Measurements from ENCODE around the gene ZNF169.
"Not testable (repeated sequence)": the region's sequence is repeated elsewhere in the genome, so short reads cannot be mapped to it uniquely, and the experiment has no call there.

DNA sequence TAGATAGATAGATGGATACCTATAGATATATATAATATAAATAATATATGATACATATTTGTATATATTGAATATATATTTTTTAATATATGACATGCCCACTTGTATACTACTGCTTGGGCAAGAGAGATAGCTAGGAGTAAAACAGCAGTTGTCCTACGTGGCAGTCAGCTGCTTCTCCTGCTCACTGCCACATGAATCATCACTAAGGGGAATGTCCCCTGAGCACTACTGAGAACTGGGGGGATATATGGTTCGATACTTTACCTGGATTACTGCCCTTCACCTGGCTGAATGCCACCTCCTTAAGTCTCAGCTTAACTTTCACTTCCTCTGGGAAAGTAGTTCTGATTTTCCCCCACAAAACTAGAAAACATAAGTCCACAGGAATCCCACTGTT, 82.6 kb downstream of the ZNF169 start:
- TF ChIP-seq POLR2AphosphoS5 (IDR thresholded peaks at IDR 0.05; ENCODE audit: low read depth); SPI1 (IDR thresholded peaks at IDR 0.05; ENCODE audit: borderline replicate concordance, low read depth); REST (IDR thresholded peaks at IDR 0.05; ENCODE audit: insufficient replicate concordance, low read depth); GABPA (IDR thresholded peaks at IDR 0.05; ENCODE audit: low read depth): not testable (repeated sequence)
- TF ChIP-seq, protein P1, sequence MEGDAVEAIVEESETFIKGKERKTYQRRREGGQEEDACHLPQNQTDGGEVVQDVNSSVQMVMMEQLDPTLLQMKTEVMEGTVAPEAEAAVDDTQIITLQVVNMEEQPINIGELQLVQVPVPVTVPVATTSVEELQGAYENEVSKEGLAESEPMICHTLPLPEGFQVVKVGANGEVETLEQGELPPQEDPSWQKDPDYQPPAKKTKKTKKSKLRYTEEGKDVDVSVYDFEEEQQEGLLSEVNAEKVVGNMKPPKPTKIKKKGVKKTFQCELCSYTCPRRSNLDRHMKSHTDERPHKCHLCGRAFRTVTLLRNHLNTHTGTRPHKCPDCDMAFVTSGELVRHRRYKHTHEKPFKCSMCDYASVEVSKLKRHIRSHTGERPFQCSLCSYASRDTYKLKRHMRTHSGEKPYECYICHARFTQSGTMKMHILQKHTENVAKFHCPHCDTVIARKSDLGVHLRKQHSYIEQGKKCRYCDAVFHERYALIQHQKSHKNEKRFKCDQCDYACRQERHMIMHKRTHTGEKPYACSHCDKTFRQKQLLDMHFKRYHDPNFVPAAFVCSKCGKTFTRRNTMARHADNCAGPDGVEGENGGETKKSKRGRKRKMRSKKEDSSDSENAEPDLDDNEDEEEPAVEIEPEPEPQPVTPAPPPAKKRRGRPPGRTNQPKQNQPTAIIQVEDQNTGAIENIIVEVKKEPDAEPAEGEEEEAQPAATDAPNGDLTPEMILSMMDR (IDR thresholded peaks at IDR 0.05; ENCODE audit: insufficient read depth, low read length): not testable (repeated sequence)
